Suppressor macrophage treated with lipopolysaccharide for 4 hours (primary cell): Measurements from ENCODE around the gene ATP6V0B.
A peak's percentile ranks its signal among the peaks of the same experiment; 100 is the strongest.

Experiments used
- DNase-seq: peaks from one replicate; pipeline ENCODE4 v3.0.0-alpha.2; 2020

Gene ATP6V0B

GRCh38 chr1:43969746-43970466 is 4.9 kb upstream of the ATP6V0B start, which contains the start of gene DPH2:
TSS of gene DPH2 (plus strand) at chr1:43970010. CDS start at chr1:43970176, 166 bp downstream.
- DNase-seq: peak; percentile 98

DNA sequence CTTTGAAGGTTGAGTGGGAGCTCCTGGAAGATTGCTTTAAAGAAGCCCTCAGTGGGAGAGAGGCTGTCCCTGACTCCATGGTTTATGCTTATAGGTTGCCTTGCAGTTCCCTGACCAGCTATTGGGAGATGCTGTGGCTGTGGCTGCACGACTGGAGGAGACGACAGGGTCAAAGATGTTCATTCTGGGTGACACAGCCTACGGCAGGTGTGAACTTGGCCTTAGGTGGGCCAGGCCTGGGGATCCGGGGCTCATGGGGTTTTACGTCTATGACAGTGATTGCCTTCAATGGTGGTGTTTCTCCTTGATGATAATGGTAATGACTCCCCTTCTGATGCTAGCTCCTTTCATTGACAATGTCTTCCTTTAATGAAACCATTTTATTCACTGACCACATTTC is 4.3 kb upstream of the ATP6V0B start:
- DNase-seq: no peak

GRCh38 chr1:43970911-43971310 is 3.8 kb upstream of the ATP6V0B start:
- DNase-seq: no peak

GRCh38 chr1:43971336-43971980 is 3.3 kb upstream of the ATP6V0B start:
- no peak for DNase-seq

DNA sequence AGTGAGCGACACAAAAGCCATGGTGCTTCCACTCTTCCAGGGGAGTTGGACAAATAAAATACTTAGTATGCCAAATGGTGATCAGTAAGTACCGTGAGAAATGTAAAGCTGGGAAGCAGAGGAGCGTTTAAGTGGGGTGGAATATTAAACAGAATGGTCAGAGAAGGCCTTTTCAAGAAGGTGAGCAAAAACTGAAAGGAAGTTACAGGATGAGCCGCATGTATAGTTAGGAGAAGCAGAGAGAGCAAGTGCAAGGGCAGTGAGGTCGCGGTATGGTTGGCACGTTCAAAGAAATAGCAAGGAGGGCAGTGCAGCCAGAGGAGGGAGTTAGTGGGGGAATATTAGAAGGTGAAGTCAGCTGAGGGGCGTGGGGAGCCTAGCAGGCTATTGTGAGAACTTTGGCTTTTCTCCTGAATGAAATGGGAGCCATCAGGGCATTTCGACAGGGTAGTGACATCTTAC is 748 bp upstream of the ATP6V0B start:
- DNase-seq: no peak

- DNase-seq: peak; percentile 88
Measured at GRCh38 chr1:43975249-43975961, 645 bp downstream of the ATP6V0B start.

DNA sequence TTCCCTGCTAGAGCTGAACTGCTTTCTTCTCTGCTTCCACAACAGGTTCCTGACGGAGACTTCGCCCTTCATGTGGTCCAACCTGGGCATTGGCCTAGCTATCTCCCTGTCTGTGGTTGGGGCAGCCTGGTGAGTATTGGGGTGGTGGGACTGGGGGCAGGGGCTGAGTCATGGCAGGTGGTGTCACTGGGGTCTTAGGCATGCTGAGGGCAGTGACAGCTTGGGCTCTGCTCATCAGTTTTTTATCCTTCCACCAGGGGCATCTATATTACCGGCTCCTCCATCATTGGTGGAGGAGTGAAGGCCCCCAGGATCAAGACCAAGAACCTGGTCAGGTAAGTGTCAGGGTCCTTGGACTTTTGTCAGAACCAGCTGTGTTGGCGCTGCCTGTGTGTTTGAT is 1.3 kb downstream of the ATP6V0B start:
- no peak for DNase-seq

GRCh38 chr1:43976890-43977289 is 2.1 kb downstream of the ATP6V0B start:
- DNase-seq: no peak

- DNase-seq: peak; percentile 27
Measured at GRCh38 chr1:43977376-43978263, 2.9 kb downstream of the ATP6V0B start.

DNA sequence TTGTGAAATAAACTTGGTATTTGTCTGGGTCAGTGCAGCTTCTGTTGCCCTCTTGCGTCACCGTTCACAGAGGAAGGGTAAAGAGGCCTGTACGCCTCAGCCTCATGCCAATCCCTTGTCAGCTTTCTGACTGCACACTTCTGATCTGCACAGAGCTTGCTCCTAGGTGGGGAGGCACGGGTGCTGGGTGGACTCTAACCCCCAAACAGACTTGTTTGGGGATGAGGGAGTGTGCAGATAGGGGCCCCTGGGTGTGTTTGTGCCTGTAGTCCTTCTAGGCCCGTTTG is 3.4 kb downstream of the ATP6V0B start:
- peak; percentile 7 for DNase-seq

- peak; percentile 26 for DNase-seq
Measured at GRCh38 chr1:43978551-43979260, 3.9 kb downstream of the ATP6V0B start, which contains the start of gene B4GALT2. TSS of gene B4GALT2 (plus strand) at chr1:43979210. CDS start at chr1:43981161, 1,951 bp downstream.

- no peak for DNase-seq
Measured at GRCh38 chr1:43979261-43979527, 4.4 kb downstream of the ATP6V0B start.

GRCh38 chr1:43979528-43980254 is 4.9 kb downstream of the ATP6V0B start:
- DNase-seq: peak; percentile 14

GRCh38 chr1:43980255-43981134 is 5.7 kb downstream of the ATP6V0B start:
- no peak for DNase-seq

DNA sequence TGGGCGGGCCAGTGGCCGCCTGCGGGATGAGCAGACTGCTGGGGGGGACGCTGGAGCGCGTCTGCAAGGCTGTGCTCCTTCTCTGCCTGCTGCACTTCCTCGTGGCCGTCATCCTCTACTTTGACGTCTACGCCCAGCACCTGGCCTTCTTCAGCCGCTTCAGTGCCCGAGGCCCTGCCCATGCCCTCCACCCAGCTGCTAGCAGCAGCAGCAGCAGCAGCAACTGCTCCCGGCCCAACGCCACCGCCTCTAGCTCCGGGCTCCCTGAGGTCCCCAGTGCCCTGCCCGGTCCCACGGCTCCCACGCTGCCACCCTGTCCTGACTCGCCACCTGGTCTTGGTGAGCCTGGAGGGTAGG is 6.4 kb downstream of the ATP6V0B start:
- DNase-seq: no peak

GRCh38 chr1:43981636-43982035 is 6.9 kb downstream of the ATP6V0B start:
- no peak for DNase-seq

GRCh38 chr1:43982241-43982640 is 7.5 kb downstream of the ATP6V0B start:
- no peak for DNase-seq

GRCh38 chr1:43982808-43983207 is 8.0 kb downstream of the ATP6V0B start:
- peak; percentile 50 for DNase-seq

DNA sequence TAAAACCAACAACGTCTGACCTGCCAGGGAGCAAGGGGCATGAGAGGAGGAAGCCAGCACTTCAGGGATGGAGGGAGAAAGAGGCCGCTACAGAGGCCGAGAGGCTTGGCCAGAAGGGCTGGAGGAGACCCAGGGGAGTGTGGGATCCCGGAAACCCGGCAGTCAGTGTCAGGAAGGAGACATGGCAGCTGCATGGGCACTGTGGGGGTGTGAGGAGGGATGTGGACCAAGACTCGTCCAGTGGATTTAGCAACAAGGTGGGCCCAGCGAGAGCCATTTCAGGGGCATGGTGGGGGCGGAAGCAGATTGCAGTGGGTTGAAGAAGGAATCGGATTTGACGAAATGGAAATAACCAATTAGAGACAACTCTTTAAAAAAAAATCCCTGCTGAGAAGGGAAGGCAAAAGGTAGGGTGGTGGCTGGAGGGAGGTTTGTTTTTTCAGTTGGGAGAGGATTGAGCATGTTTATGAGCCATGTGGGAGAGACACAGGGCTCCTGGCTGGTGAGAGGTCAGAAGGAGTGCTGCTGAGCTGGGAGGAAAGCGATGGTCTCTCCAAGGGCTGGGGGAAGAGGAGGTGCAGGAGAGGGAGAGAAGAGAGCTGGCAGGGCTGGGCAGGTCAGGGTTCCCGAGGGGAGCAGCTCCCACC is 8.6 kb downstream of the ATP6V0B start:
- no peak for DNase-seq

DNA sequence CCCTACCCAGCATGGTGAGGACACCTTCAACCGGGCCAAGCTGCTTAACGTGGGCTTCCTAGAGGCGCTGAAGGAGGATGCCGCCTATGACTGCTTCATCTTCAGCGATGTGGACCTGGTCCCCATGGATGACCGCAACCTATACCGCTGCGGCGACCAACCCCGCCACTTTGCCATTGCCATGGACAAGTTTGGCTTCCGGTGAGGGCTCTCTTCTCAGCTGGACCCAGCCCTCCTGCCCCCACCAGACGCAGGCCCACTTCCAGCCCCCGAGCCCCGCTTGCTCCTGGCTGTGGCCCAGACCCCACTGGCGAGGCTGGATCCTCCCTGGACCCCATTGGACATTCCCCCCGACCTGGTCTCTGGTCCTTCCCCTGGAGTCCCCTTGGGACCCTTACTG is 10.1 kb downstream of the ATP6V0B start:
- no peak for DNase-seq
